Kidney (tissue), 14 donors: ENCODE measurements around the gene RNASE11. TPM values are rescaled to one million over a fixed set of nuclear protein-coding genes. Genes with fewer than 3 reads are reported as not detected.
"Not testable (repeated sequence)": the region's sequence is repeated elsewhere in the genome, so short reads cannot be mapped to it uniquely, and the experiment has no call there.

Source experiments
- DNase-seq, 5 donors: peaks; one replicate each; pipeline ENCODE4 v3.0.0-alpha.2; 2013 to 2020
- FAIRE-seq: peaks from 2 replicates; lab custom pipeline; 2012; peaks lifted over from hg19 to GRCh38; lab: Jason Lieb, UNC
- H3K27ac ChIP-seq, 2 donors: one replicate each; pipeline ENCODE4 v1.7.0; 2013; ENCODE audit warnings: low read depth in 2 of 2, low read length in 2 of 2, inconsistent platforms in 1 of 2
- H3K27me3 ChIP-seq: one replicate; pipeline ENCODE4 v1.7.1; 2013; ENCODE audit warnings: low read length, inconsistent platforms; ENCODE audit not compliant: control insufficient read depth, insufficient read depth
- H3K36me3 ChIP-seq, 3 donors: one replicate each; pipeline versions ENCODE4 v1.7.0 to v1.7.1; 2013; ENCODE audit warnings: low read length in 3 of 3, control low read depth in 1 of 3, inconsistent platforms in 1 of 3; ENCODE audit not compliant: insufficient read depth in 3 of 3, control insufficient read depth in 2 of 3
- H3K4me1 ChIP-seq, 3 donors: one replicate each; pipeline versions ENCODE4 v1.7.0 to v1.7.1; 2013; ENCODE audit warnings: low read length in 3 of 3, inconsistent platforms in 1 of 3, low read depth in 1 of 3; ENCODE audit not compliant: control insufficient read depth in 2 of 3, insufficient read depth in 2 of 3
- H3K4me3 ChIP-seq, 3 donors: one replicate each; pipeline versions ENCODE4 v1.7.0 to v1.8.1; 2013; ENCODE audit warnings: low read length in 3 of 3, control low read depth in 1 of 3, inconsistent platforms in 1 of 3
- H3K9ac ChIP-seq, 3 donors: one replicate each; pipeline versions ENCODE4 v1.7.0 to v1.7.1; 2013; ENCODE audit warnings: low read length in 3 of 3, control low read depth in 1 of 3, inconsistent platforms in 1 of 3
- H3K9me3 ChIP-seq, 3 donors: one replicate each; pipeline versions ENCODE4 v1.7.0 to v1.7.1; 2013; ENCODE audit warnings: low read length in 3 of 3, control low read depth in 1 of 3, inconsistent platforms in 1 of 3; ENCODE audit not compliant: control insufficient read depth in 2 of 3, insufficient read depth in 1 of 3
- intact Hi-C: fragments of 100-400 bp; cut with DNase I; formaldehyde crosslinking; loops from one replicate; pipeline ENCODE4 v1.11.1; 2022
- polyA plus RNA-seq: library from polyadenylated mRNA; stranded (reverse); fragments of 350-450 nt; fragmentation: Illumina TruSeq; extraction: RNeasy Lipid Tissue Mini Kit (QIAGEN cat#74804); gene quantifications from one replicate; pipeline ENCODE4 v1.2.3, GENCODE V29; 2014; ENCODE audit warnings: low read depth, low replicate concordance; ENCODE audit not compliant: insufficient read depth
- total RNA-seq: library from RNA; stranded (reverse); fragmentation: NEBNext Ultra II Directional; extraction: Animal tissue kit (Norgen Biotek cat#: 25700); gene quantifications from one replicate; pipeline ENCODE4 v1.2.1, GENCODE V29; 2021
- TF ChIP-seq, protein P1 (sequence below): IDR thresholded peaks from 3 replicates; pipeline ENCODE4 v1.5.1; 2012; ENCODE audit warnings: mild to moderate bottlenecking, moderate library complexity, borderline replicate concordance; ENCODE audit not compliant: insufficient read depth; ENCODE audit errors: extremely low read depth
- donor health status: control.
- donor health status: control.
- donor health status: control.
- donor health status: control.
- donor health status: control.
- donor health status: DM: yes; HTN: yes; CAD: no.
- donor health status: Normal renal cell carcinoma (clear cell type).

Gene RNASE11
- total and polyA plus RNA-seq, 2 donors from 2014 or later: not detected

DNA sequence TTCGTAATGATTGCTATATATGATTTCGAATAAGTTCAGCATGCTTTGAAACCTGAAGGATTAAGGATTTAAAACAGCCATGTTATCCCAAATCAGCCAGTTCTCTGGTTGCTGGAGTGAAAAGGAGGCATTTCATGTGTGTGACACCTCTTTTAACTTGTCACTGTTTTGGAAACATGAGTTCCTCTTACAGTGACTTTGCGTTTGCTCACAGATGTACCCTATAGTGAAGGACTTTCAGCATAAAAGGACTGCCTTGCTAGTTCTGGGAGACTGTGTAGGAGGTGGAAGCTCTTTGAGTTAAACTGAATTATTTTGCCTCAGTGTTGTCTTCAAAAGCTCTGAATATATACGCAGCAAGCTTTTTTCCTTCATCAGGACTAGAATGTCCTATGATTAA lies 7.6 kb downstream of the RNASE11 start:
- H3K9ac ChIP-seq: no peak overlapping the region
- H3K27me3 ChIP-seq: no peaks in the 10 kb centered on the region
- no peaks in the 10 kb centered on the region for H3K36me3 ChIP-seq
- intact Hi-C loops: no loop called here
- no peak for DNase-seq
- no peak overlapping the region for H3K4me3 ChIP-seq
- no peak for FAIRE-seq
- no peak overlapping the region for H3K27ac ChIP-seq
- no peaks in the 10 kb centered on the region for H3K9me3 ChIP-seq
- TF ChIP-seq, protein P1, sequence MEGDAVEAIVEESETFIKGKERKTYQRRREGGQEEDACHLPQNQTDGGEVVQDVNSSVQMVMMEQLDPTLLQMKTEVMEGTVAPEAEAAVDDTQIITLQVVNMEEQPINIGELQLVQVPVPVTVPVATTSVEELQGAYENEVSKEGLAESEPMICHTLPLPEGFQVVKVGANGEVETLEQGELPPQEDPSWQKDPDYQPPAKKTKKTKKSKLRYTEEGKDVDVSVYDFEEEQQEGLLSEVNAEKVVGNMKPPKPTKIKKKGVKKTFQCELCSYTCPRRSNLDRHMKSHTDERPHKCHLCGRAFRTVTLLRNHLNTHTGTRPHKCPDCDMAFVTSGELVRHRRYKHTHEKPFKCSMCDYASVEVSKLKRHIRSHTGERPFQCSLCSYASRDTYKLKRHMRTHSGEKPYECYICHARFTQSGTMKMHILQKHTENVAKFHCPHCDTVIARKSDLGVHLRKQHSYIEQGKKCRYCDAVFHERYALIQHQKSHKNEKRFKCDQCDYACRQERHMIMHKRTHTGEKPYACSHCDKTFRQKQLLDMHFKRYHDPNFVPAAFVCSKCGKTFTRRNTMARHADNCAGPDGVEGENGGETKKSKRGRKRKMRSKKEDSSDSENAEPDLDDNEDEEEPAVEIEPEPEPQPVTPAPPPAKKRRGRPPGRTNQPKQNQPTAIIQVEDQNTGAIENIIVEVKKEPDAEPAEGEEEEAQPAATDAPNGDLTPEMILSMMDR: no peak
- no peaks in the 10 kb centered on the region for H3K4me1 ChIP-seq

DNA sequence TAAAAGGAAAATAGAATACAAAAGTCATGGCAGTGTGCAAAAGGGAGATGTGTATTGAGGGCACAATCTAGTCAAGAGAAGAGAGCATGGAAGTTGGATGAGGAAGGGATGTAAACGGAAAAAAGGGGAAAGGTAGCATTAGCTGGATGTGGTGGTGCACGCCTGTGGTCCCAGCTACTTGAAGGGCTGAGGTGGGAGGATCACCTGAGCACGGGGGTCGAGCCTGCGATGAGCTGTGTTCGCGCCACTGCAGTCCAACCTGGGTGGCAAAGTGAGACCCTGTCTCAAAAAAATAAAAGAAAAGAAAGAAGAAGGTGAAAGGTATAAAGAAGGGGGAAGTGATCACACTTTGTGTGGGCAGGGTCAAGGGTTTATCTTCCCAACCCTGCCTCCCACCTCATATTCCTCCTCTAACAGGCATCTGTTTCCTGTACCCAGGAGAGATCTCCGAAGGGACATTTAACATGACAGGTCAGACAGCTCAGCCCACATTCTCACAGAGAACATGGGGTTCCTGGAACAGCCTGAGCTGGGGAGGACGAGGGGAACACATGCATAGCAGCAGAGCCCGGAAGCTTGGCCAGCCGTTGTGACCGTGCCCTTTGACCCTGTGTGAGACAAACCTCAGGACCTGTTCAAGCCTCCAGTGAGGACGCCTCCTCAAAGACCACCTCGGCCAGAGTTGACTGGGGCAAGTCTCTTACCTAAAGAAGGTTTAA lies 8.9 kb downstream of the RNASE11 start:
- Histone ChIP-seq H3K4me1 (no peaks in the 10 kb centered on the region), H3K4me3 (no peak overlapping the region), H3K27me3 (no peaks in the 10 kb centered on the region), H3K36me3 (no peaks in the 10 kb centered on the region), H3K9ac (no peak overlapping the region), H3K27ac (no peak overlapping the region), H3K9me3 (no peaks in the 10 kb centered on the region)
- no peak for DNase-seq
- TF ChIP-seq, protein P1: no peak
- no peak for FAIRE-seq
- intact Hi-C loops: no loop called here

DNA sequence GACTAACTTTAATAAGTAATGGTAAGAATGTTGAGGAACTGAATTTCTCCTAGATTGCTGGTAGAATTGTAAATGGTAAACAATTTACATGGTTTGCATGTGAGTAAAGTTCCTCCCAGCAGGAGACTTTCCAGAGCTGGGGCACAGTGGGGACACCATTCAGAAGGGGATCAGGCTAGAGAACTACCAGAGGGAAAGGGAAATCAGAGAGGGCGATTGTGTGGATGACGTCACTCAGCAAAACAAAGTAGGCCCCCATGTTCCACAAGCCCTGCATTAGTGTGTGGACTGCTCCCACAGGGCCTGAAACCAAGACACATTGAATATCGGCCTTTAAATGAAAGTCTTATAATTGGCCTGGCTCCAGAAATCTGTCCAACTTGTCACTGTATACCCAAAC lies 9.5 kb downstream of the RNASE11 start:
- no peaks in the 10 kb centered on the region for H3K27me3 ChIP-seq
- no peak for FAIRE-seq
- H3K36me3 ChIP-seq: no peaks in the 10 kb centered on the region
- TF ChIP-seq, protein P1: no peak
- DNase-seq: no peak
- H3K9me3 ChIP-seq: no peaks in the 10 kb centered on the region
- no peaks in the 10 kb centered on the region for H3K4me1 ChIP-seq
- no peak overlapping the region for H3K4me3 ChIP-seq
- no peak overlapping the region for H3K9ac ChIP-seq
- no peak overlapping the region for H3K27ac ChIP-seq
- intact Hi-C loops: no loop called here

DNA sequence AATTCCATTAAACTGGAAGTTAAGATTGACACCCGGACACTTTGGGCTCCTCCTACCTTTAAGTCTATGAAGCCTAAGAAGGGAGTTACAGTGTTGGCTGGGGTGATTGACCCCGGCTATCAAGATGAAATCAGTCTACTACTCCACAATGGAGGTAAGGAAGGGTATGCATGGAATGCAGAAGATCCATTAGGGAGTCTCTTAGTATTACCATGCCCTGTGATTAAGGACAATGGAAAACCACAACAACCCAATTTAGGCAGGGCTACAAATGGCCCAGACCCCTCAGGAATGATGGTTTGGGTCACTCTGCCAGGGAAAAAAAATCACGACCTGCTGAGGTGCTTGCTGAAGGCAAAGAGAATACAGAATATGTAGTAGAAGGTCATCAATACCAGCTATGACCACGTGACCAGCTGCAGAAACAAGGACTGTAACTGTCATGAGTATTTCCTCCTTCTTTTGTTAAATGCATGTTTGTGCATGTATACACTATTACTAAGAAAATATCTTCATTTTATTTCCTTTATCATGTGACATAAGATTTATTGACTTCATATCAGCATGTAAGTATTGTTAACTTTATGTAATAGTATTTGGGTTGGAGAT lies 15.3 kb downstream of the RNASE11 start:
- H3K9ac ChIP-seq, intact Hi-C loops, FAIRE-seq, H3K27ac ChIP-seq, H3K4me3 ChIP-seq, H3K4me1 ChIP-seq, H3K36me3 ChIP-seq, DNase-seq, H3K27me3 ChIP-seq: not testable (repeated sequence)
- peaks cover 0 to 24% (median 7%) of the 10 kb centered on the region in 3 donors for H3K9me3 ChIP-seq

DNA sequence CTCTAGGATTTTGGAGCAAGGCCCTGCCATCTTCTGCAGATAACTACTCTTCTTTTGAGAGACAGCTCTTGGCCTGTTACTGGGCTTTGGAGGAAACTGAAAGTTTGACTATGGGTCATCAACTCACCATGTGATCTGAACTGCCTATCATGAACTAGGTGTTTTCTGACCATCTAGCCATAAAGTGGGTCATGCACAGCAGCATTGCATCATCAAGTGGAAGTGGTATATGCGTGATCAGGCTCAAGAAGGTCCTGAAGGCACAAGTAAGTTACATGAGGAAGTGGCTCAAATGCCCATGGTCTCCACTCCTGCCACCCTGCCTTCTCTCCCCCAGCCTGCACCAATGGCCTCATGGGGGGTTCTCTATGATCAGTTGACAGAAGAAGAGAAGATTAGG lies 17.1 kb downstream of the RNASE11 start:
- H3K4me1 ChIP-seq, H3K36me3 ChIP-seq, H3K27me3 ChIP-seq, FAIRE-seq, H3K9ac ChIP-seq, DNase-seq, H3K27ac ChIP-seq, intact Hi-C loops, H3K4me3 ChIP-seq: not testable (repeated sequence)
- H3K9me3 ChIP-seq: peaks cover 0 to 24% (median 7%) of the 10 kb centered on the region in 3 donors

DNA sequence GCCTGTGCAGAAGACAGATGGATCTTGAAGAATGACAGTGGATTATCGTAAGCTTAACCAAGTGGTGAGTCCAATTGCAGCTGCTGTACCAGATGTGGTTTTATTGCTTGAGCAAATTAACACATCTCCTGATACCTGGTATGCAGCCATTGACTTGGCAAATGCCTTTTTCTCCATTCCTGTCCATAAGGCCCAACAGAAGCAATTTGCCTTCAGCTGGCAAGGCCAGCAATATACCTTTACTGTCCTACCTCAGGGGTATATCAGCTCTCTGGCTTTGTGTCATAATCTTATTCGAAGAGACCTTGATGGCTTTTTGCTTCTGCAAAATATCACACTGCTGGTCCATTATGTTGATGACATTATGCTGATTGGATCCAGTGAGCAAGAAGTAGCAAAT lies 17.9 kb downstream of the RNASE11 start:
- H3K4me1 ChIP-seq, H3K27me3 ChIP-seq, H3K4me3 ChIP-seq, FAIRE-seq, intact Hi-C loops, H3K36me3 ChIP-seq, H3K27ac ChIP-seq, H3K9ac ChIP-seq, DNase-seq: not testable (repeated sequence)
- peaks cover 0 to 24% (median 7%) of the 10 kb centered on the region in 3 donors for H3K9me3 ChIP-seq
